GM12878 (cell line): ENCODE data around the gene EDC4. TPM values are rescaled to one million over a fixed set of nuclear protein-coding genes. Genes with fewer than 3 reads are reported as not detected.

ENCODE experiments used
- ATAC-seq: fragments of 200-7000 bp; cut with Tn5 transposase; 3 replicates; pipeline ENCODE4 v1.9.1; 2020; ENCODE audit warnings: mild to moderate bottlenecking, moderate library complexity
- BruUV-seq: library from RNA; stranded (reverse); fragments of 400-500 nt; replicated peaks from 2 replicates; lab custom pipeline; 2021; lab: Mats Ljungman, UMichigan
- CTCF ChIA-PET: fragments of 300-600 bp; sonication (Branson Sonifier 250); formaldehyde crosslinking; extraction: SDS; loops from one replicate; lab custom pipeline; 2021; ENCODE audit warnings: inconsistent platforms; lab: Yijun Ruan, JAX
- POLR2A ChIA-PET: fragments of 350-600 bp; formaldehyde crosslinking; extraction: SDS; loops from one replicate; lab custom pipeline; 2021; ENCODE audit warnings: inconsistent platforms; lab: Charles Lee
- RAD21 ChIA-PET: fragments of 300-600 bp; sonication (Branson Sonifier 250); formaldehyde crosslinking; loops from one replicate; lab custom pipeline; 2023; ENCODE audit warnings: antibody characterized with exemption; ENCODE audit not compliant: unreplicated experiment; lab: Charles Lee
- SMC1A ChIA-PET: fragments of 300-600 bp; sonication (Branson Sonifier 250); formaldehyde crosslinking; loops from one replicate; lab custom pipeline; 2023; ENCODE audit not compliant: unreplicated experiment, uncharacterized antibody; lab: Charles Lee
- DNase-seq: peaks from one replicate; pipeline ENCODE4 v3.0.0-alpha.2; 2011; ENCODE audit warnings: low read depth, low spot score
- FAIRE-seq: peaks from 3 replicates; lab custom pipeline; 2011; peaks lifted over from hg19 to GRCh38; lab: Jason Lieb, UNC
- H2AFZ ChIP-seq: 2 replicates; pipeline ENCODE4 v1.6.0; 2011; ENCODE audit warnings: low read depth, low read length, control low read depth; ENCODE audit not compliant: control insufficient read depth
- H3K27ac ChIP-seq: 2 replicates; pipeline ENCODE4 v1.5.1; 2011; ENCODE audit warnings: control low read depth; ENCODE audit not compliant: control insufficient read depth, insufficient read depth
- H3K27me3 ChIP-seq, 2 experiments: replicated peaks in 1 of 2; 2 replicates each; pipeline versions ENCODE4 v1.6.0 to v1.6.1; 2011; ENCODE audit warnings: low read length in 1 of 2; ENCODE audit not compliant: control insufficient read depth in 2 of 2, insufficient read depth in 2 of 2
- H3K36me3 ChIP-seq, 2 experiments: 2 replicates each; pipeline ENCODE4 v1.5.1; 2011; ENCODE audit warnings: low read length in 1 of 2; ENCODE audit not compliant: control insufficient read depth in 2 of 2, insufficient read depth in 2 of 2
- H3K4me1 ChIP-seq: 2 replicates; pipeline ENCODE4 v1.6.1; 2011; ENCODE audit warnings: mild to moderate bottlenecking, low read length, moderate library complexity, mixed read lengths; ENCODE audit not compliant: control insufficient read depth, insufficient read depth
- H3K4me2 ChIP-seq: 2 replicates; pipeline ENCODE4 v1.6.0; 2011; ENCODE audit warnings: control low read depth; ENCODE audit not compliant: control insufficient read depth, insufficient read depth
- H3K4me3 ChIP-seq: fragments of 200-600 bp; sonication (generic); 2 replicates; pipeline ENCODE4 v1.5.1; 2016
- H3K79me2 ChIP-seq: 2 replicates; pipeline ENCODE4 v1.6.0; 2011; ENCODE audit warnings: low read length; ENCODE audit not compliant: control insufficient read depth, insufficient read depth
- H3K9ac ChIP-seq: 2 replicates; pipeline ENCODE4 v1.8.0; 2011; ENCODE audit warnings: low read length, control low read depth, mixed read lengths; ENCODE audit not compliant: control insufficient read depth, insufficient read depth
- H3K9me3 ChIP-seq: replicated peaks from 3 replicates; pipeline ENCODE4 v1.5.1; 2011; ENCODE audit warnings: mild to moderate bottlenecking, low read length; ENCODE audit not compliant: control insufficient read depth, insufficient read depth
- H4K20me1 ChIP-seq: 2 replicates; pipeline ENCODE4 v1.6.0; 2011; ENCODE audit not compliant: control insufficient read depth, insufficient read depth
- BCL11A ChIP-seq: IDR thresholded peaks from 2 replicates; pipeline ENCODE4 v1.6.1; 2011; ENCODE audit warnings: low read depth, low read length
- CEBPB ChIP-seq, 2 experiments: fragments of 150-350 bp in 1 of 2; IDR thresholded peaks; 2 replicates each; pipeline ENCODE4 v1.6.1; 2012 to 2014; ENCODE audit warnings: low read depth in 2 of 2, low read length in 2 of 2, borderline replicate concordance in 1 of 2, inconsistent platforms in 1 of 2
- CHD1 ChIP-seq: IDR thresholded peaks from 2 replicates; pipeline ENCODE4 v1.6.1; 2012; ENCODE audit warnings: low read depth, low read length, improper control_type of control experiment
- DPF2 ChIP-seq: fragments of 450-650 bp; IDR thresholded peaks from 2 replicates; pipeline ENCODE4 v1.6.1; 2017; ENCODE audit warnings: mild to moderate bottlenecking
- ESRRA ChIP-seq: IDR thresholded peaks from 2 replicates; pipeline ENCODE4 v1.6.1; 2012; ENCODE audit warnings: mild to moderate bottlenecking, low read length, improper control_type of control experiment
- IKZF2 ChIP-seq, 2 experiments: fragments of 450-650 bp; IDR thresholded peaks; 2 replicates each; pipeline ENCODE4 v1.6.1; 2017; ENCODE audit warnings: mild to moderate bottlenecking in 2 of 2, moderate library complexity in 2 of 2
- NFYA ChIP-seq: IDR thresholded peaks from 2 replicates; pipeline ENCODE4 v1.6.1; 2011; ENCODE audit warnings: low read depth, mild to moderate bottlenecking, low read length, improper control_type of control experiment, borderline replicate concordance
- NR2F1 ChIP-seq: fragments of 450-650 bp; conservative IDR thresholded peaks from 2 replicates; pipeline ENCODE4 v1.6.1; 2017; ENCODE audit warnings: mild to moderate bottlenecking
- PAX5 ChIP-seq: IDR thresholded peaks from 2 replicates; pipeline ENCODE4 v1.6.1; 2011; ENCODE audit warnings: low read depth, low read length, borderline replicate concordance
- RAD51 ChIP-seq: fragments of 450-650 bp; IDR thresholded peaks from 2 replicates; pipeline ENCODE4 v1.6.1; 2016; ENCODE audit warnings: moderate library complexity, mild to moderate bottlenecking, inconsistent platforms
- RBBP5 ChIP-seq: fragments of 200-600 bp; sonication (generic); conservative IDR thresholded peaks from 2 replicates; pipeline ENCODE4 v1.6.1; 2016
- RFX5 ChIP-seq: IDR thresholded peaks from 2 replicates; pipeline ENCODE4 v1.6.1; 2011; ENCODE audit warnings: low read depth, low read length, improper control_type of control experiment
- SMAD5 ChIP-seq: IDR thresholded peaks from 2 replicates; pipeline ENCODE4 v1.6.1; 2016; ENCODE audit warnings: antibody characterized with exemption, low read depth
- SPI1 ChIP-seq: IDR thresholded peaks from 2 replicates; pipeline ENCODE4 v1.6.1; 2011; ENCODE audit warnings: low read depth, mild to moderate bottlenecking, low read length, moderate library complexity, borderline replicate concordance; ENCODE audit not compliant: insufficient read depth
- STAT3 ChIP-seq: IDR thresholded peaks from 2 replicates; pipeline ENCODE4 v1.6.1; 2011; ENCODE audit warnings: low read depth, low read length, improper control_type of control experiment
- TAF1 ChIP-seq: IDR thresholded peaks from 2 replicates; pipeline ENCODE4 v1.6.1; 2011; ENCODE audit warnings: mild to moderate bottlenecking, low read depth, low read length, borderline replicate concordance
- TBL1XR1 ChIP-seq: IDR thresholded peaks from 2 replicates; pipeline ENCODE4 v1.6.1; 2012; ENCODE audit warnings: low read depth, low read length, improper control_type of control experiment
- WGBS: methylation state at CpG from one replicate; pipeline ENCODE4 v1.1.6; 2016; ENCODE audit warnings: low lambda C conversion rate; ENCODE audit not compliant: insufficient replicate concordance, insufficient coverage; ENCODE audit errors: missing lambda C conversion rate; 5-methylcytosine and 5-hydroxymethylcytosine counted together
- in situ Hi-C: fragments of 300-500 bp; cut with MboI; formaldehyde crosslinking; loops from 9 replicates; pipeline ENCODE4 v1.14.3; 2018; ENCODE audit warnings: mixed read lengths
- intact Hi-C: fragments of 100-400 bp; cut with micrococcal nuclease; formaldehyde crosslinking; loops from one replicate; pipeline ENCODE4 v1.14.2; 2022; ENCODE audit not compliant: unreplicated experiment
- polyA plus RNA-seq, 11 experiments: library from polyadenylated mRNA; depleted of rRNA in 4 of 11; unstranded in 6 of 11; stranded (reverse) in 5 of 11; fragments of >200 nt; fragmentation: Nextera tagmentation in 4 of 11; fragmentation: Illumina TruSeq in 1 of 11; extraction: Ambion mirVana in 4 of 11; extraction: Trizol in 1 of 11; gene quantifications; 1 replicate in 1 of 11; 2 replicates in 10 of 11; pipeline versions ENCODE4 v1.2.1 to v1.2.3, GENCODE V29; 2011 to 2016; ENCODE audit warnings: inconsistent platforms in 2 of 11, missing spikeins in 2 of 11, low read depth in 1 of 11
- total RNA-seq, 4 experiments: library from RNA; depleted of rRNA in 3 of 4; stranded (reverse); fragments of >200 nt in 3 of 4; fragmentation: Illumina TruSeq in 1 of 4; extraction: Trizol in 1 of 4; gene quantifications; 2 replicates each; pipeline versions ENCODE4 v1.2.1 to v1.2.3, GENCODE V29; 2013 to 2021
- TF ChIP-seq, protein P1 (sequence below): IDR thresholded peaks from 2 replicates; pipeline ENCODE4 v1.6.1; 2012; ENCODE audit warnings: low read depth, low read length, improper control_type of control experiment
- TF ChIP-seq, protein P2 (sequence below): fragments of 450-650 bp; formaldehyde crosslinking; IDR thresholded peaks from 2 replicates; pipeline ENCODE4 v1.4.0; 2022; ENCODE audit warnings: mild to moderate bottlenecking, moderate library complexity

Gene EDC4
- total and polyA plus RNA-seq, 10 of the 15 experiments (the other 5 are each of a cell fraction or from before 2014, with no cell fraction given): 1.2 to 86.0 (median 53.4) TPM

DNA sequence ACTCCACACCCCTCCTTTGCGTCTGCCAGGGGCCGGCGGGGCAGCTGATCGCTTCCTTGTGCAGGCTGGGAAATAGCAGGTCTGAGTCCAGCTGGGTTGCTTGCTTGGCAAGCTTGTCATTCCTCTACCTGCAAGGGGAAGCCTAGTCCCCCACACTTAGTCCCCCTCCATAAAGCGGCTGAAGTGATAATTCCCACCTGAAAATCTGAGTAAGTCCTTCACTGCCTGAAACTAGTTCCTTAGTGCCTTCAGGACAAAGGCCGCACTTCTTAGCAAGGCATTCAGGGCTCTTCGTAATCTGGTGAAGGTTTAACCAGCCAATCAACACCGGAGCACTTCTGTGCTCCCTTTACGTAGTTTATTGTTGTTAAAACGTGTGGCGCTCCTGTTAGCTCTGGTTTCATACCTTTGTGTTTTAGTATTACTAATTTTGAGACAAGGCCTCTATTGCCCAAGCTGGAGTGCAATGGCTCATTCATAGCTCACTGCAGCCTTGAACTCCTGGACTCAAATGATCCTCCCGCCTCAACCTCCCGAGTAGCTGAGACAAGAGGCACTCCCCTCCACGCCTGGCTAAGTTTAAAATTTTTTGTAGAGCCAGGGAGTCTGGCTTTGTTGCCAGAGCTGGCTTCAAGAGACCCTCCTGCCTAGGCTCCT lies 21.0 kb downstream of the EDC4 start:
- H2AFZ ChIP-seq: peak overlapping the region; percentile 87

DNA sequence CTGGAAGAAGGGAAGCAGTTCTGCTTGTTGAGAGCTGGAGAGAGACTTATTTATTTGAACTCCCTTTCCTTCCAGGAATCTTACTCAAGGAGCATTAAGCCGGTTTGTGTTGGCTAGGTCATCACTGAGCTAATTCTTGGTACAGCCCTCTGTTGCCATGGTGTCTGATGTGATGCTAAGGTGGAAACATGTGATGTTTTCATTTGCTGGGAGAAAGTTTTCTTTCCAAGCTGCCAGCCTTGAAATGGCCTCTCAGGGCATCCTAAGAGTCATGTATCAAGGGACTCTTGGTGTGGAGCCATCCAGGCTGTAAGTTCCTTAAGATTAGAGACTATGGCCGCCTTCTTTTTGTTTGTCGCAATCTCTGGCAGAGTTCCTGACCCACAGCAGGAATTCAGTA lies 24.4 kb downstream of the EDC4 start:
- no peak for DNase-seq
- Histone ChIP-seq H2AFZ (no peak overlapping the region), H3K79me2 (peaks cover 24% of the 10 kb centered on the region), H3K9ac (no peak overlapping the region), H3K4me3 (no peak overlapping the region), H4K20me1 (no peaks in the 10 kb centered on the region; the same call in 1 of the 2 replicates), H3K4me1 (peaks cover 7% of the 10 kb centered on the region), H3K27ac (no peak overlapping the region), H3K27me3 (no peaks in the 10 kb centered on the region), H3K4me2 (no peak overlapping the region), H3K36me3 (no peaks in the 10 kb centered on the region; a peak in 1 of 4 replicates), H3K9me3 (no peaks in the 10 kb centered on the region)
- WGBS: 98% methylated on average over 3 of the region's 3 CpGs
- BruUV-seq: no TSS peak
- POLR2A ChIA-PET: interaction anchor here (0.6 to 1.7 kb wide), 4 partner anchors 12 to 90 kb away, joined by 3 to 4 read pairs (median 4); partner anchors contain the start of genes EDC4 and NRN1L
- RAD21 ChIA-PET: interaction anchor here (0.8 to 1.0 kb wide), 3 partner anchors 11 to 143 kb away, joined by 3 read pairs; no protein-coding TSS in a partner anchor
- SMC1A ChIA-PET: no interaction called here
- CTCF ChIA-PET: interaction anchor here (0.8 to 1.6 kb wide), 7 partner anchors 13 to 225 kb away, joined by 3 to 6 read pairs (median 4); no protein-coding TSS in a partner anchor
- ATAC-seq: no peak
- FAIRE-seq: no peak
- in situ Hi-C loops (no loop called here), intact Hi-C loops (no loop called here)
- TF ChIP-seq ESRRA: no peak
- no peak for TF ChIP-seq TAF1
- TF ChIP-seq PAX5: no peak
- TF ChIP-seq, protein P1, sequence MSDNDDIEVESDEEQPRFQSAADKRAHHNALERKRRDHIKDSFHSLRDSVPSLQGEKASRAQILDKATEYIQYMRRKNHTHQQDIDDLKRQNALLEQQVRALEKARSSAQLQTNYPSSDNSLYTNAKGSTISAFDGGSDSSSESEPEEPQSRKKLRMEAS: no peak
- no peak for TF ChIP-seq NFYA
- TF ChIP-seq, protein P2, sequence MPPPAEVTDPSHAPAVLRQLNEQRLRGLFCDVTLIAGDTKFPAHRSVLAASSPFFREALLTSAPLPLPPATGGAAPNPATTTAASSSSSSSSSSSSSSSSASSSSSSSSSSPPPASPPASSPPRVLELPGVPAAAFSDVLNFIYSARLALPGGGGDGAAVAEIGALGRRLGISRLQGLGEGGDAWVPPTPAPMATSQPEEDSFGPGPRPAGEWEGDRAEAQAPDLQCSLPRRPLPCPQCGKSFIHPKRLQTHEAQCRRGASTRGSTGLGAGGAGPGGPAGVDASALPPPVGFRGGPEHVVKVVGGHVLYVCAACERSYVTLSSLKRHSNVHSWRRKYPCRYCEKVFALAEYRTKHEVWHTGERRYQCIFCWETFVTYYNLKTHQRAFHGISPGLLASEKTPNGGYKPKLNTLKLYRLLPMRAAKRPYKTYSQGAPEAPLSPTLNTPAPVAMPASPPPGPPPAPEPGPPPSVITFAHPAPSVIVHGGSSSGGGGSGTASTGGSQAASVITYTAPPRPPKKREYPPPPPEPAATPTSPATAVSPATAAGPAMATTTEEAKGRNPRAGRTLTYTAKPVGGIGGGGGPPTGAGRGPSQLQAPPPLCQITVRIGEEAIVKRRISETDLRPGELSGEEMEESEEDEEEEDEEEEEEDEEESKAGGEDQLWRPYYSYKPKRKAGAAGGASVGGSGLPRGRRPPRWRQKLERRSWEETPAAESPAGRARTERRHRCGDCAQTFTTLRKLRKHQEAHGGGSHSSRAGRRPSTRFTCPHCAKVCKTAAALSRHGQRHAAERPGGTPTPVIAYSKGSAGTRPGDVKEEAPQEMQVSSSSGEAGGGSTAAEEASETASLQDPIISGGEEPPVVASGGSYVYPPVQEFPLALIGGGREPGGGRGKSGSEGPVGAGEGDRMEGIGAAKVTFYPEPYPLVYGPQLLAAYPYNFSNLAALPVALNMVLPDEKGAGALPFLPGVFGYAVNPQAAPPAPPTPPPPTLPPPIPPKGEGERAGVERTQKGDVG (CRISPR knock-in tag): no peak
- TF ChIP-seq STAT3: no peak
- TF ChIP-seq NR2F1: no peak

More for the DNA sequence above, 21.0 kb downstream of the EDC4 start:
- CTCF ChIA-PET: interaction anchor here (1.2 to 3.4 kb wide), 2 partner anchors 10 to 43 kb away, joined by 3 to 27 read pairs; partner anchors contain the start of genes NRN1L and PSMB10
- peak overlapping the region; percentile 79 for H3K27ac ChIP-seq
- peaks cover 7% of the 10 kb centered on the region for H3K4me1 ChIP-seq
- H3K4me2 ChIP-seq: peak overlapping the region; percentile 79
- BruUV-seq: no TSS peak
- RAD21 ChIA-PET: interaction anchor here (1.5 kb wide), 1 partner anchor 20 kb away, joined by 3 read pairs; no protein-coding TSS in a partner anchor
- intact Hi-C loops (loop anchor here (5.0 kb wide), 1 partner anchor 33 kb away; no protein-coding TSS in a partner anchor), in situ Hi-C loops (no loop called here)
- SMC1A ChIA-PET: interaction anchor here (1.1 to 3.0 kb wide), 3 partner anchors 10 to 48 kb away, joined by 4 to 14 read pairs (median 4); partner anchors contain the start of gene NUTF2
- DNase-seq (no peak), ATAC-seq (no peak), FAIRE-seq (no peak)
- POLR2A ChIA-PET: interaction anchor here (0.5 to 1.1 kb wide), 2 partner anchors 48 to 856 kb away, joined by 3 to 4 read pairs; partner anchors contain the start of gene NUTF2
- H3K27me3 ChIP-seq: no peaks in the 10 kb centered on the region
- H4K20me1 ChIP-seq: no peaks in the 10 kb centered on the region
- peak overlapping the region; percentile 83 for H3K4me3 ChIP-seq
- no peaks in the 10 kb centered on the region for H3K9me3 ChIP-seq
- H3K79me2 ChIP-seq: peaks cover 24% of the 10 kb centered on the region
- WGBS: 24% methylated on average over 14 of the region's 14 CpGs
- TF ChIP-seq DPF2 (no peak), CHD1 (no peak), RFX5 (no peak), IKZF2 (IDR thresholded peaks at IDR 0.05) (no peak), CEBPB (IDR thresholded peaks at IDR 0.05; ENCODE audit: borderline replicate concordance in 1 of 2, low read depth in 2 of 2, low read length in 2 of 2) (no peak), TBL1XR1 (no peak), SPI1 (no peak), NFYA (no peak), RAD51 (no peak), RBBP5 (no peak), SMAD5 (no peak), BCL11A (no peak)
- peak overlapping the region; percentile 86 for H3K9ac ChIP-seq
- no peaks in the 10 kb centered on the region; a peak in 1 of 4 replicates for H3K36me3 ChIP-seq
